HG03442 (cell line): Measurements from ENCODE around the gene FNDC3B.
"Not testable (repeated sequence)": the region's sequence is repeated elsewhere in the genome, so short reads cannot be mapped to it uniquely, and the experiment has no call there.

Source experiments
- ATAC-seq: cut with Tn5 transposase; IDR thresholded peaks from one replicate; pipeline ENCODE4 v1.9.1; 2021; ENCODE audit warnings: mild to moderate bottlenecking, moderate library complexity; ENCODE audit not compliant: unreplicated experiment

Gene FNDC3B

GRCh38 chr3:172030181-172030580 is 9.2 kb upstream of the FNDC3B start:
- no peak for ATAC-seq

- ATAC-seq, result no peak
Observed at GRCh38 chr3:172031996-172032395, 7.4 kb upstream of the FNDC3B start.

DNA sequence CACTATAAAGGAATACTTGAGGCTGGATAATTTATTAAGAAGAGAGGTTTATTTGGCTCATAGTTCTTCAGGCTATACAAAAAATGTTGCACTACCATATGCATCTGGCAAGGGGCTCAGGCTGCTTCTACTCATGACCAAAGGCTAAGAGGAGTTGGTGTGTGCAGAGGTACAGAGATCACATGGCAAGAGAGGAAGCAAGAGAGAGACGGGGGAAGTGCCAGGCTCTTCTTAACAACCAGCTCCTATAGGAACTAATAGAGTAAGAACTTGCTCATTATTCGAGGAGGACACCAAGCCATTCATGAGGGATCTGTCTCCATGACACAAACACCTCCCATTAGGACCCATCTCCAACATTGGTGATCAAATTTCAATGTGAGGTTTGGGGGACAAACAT is 6.0 kb upstream of the FNDC3B start:
- no peak for ATAC-seq

DNA sequence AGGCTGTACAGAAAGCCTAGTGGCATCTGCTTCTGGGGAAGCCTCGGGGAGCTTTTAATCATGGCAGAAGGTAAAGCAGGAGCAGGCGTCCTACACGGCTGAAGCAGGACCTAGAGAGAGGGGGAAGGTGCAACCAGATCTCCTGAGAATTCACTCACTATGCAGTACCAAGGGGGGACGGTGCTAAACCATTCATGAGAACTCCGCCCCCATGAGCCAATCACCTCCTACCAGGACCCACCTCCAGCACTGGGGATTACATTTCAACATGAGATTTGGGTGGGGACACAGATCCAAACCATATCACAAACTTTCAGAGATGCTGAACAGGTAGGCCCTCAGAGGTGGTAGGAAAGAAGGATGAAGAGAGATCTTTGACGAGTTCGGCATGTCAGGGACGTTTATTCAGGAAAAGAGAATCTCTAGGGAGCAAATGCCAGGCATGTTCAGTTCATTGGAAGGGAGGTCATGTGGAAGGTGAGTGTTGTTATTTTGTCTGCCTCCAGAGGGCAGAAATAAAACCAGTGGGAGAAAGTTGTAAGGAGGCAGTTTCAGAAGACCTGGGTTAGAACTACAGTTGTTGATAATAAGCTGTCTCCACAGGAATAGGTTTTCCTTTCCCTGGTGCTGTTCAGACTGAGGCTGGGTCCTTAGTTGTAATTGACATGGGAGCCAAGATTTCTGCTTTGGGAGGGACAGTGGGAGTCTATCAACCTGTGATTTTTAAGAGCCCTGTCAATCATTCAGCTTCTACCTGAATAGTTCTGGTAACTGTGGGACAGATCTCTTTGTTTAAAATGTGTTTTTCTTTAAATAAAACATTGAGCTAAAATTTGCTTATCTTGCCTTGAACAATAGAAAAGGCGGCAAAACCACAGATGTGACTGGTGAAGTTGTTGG is 4.3 kb upstream of the FNDC3B start:
- ATAC-seq, result no peak

DNA sequence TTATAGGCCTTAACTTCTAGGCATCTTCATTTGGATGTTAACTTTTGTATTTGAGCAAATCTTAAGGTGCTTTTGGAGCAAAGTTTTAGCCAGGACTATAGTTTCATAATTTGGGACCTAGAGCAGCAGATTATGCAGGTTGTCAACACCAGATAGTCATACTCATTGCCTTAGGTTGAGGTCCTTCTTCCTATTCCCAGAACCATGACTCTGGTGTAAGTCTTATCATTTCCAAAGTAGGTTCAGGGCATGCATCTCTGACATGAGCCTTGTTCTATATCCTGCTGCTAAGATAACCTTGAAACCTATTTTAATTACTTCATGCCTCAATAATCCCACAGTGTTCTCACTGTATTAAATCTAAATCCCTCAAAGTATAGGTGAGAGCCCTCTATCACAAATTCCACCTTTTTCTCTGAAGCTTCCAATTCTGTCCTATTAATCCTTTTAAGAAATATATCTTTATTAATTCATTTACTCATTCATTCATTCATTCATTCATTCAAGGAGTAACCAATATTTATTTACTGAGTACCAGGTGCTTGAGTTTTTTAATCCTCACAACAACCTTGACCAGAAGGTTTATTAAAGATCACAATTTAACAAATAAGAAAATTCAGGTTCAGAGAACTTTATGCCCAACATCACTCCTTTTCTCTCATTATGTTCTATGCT is 2.7 kb upstream of the FNDC3B start:
- no peak for ATAC-seq

DNA sequence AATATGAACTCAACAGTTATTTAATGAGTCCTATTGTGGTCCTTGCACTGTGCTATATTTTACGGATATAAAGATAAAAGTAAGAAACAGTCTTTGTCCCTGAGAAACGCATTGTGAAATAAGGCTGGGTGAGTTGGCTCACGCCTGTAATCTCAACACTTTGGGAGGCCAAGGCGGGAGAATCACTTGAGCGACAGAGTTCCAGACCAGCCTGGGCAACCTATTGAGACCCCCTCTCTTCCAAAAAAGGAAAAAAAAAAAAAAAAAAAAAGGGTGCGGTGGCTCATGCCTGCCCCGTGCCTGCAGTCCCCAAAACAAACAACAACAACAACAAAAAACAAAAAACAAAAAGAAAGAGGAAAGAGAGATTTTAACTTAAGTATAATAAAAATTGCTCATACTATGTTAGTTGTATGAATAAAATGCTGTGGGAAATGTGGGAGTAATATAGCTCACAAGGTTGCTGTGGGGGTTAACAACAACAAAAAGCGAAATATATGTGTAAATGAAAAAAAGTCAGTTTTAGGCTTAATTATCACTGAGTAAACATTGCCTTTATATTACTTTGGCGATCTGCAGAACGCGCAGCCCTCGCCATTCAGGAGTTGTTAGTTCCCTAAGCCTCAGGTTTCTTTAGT is 461 bp upstream of the FNDC3B start:
- no peak for ATAC-seq

GRCh38 chr3:172040078-172040980 is 951 bp downstream of the FNDC3B start:
- peak; percentile 28 for ATAC-seq

- ATAC-seq, result no peak
Observed at GRCh38 chr3:172040981-172041963, 1.9 kb downstream of the FNDC3B start.

DNA sequence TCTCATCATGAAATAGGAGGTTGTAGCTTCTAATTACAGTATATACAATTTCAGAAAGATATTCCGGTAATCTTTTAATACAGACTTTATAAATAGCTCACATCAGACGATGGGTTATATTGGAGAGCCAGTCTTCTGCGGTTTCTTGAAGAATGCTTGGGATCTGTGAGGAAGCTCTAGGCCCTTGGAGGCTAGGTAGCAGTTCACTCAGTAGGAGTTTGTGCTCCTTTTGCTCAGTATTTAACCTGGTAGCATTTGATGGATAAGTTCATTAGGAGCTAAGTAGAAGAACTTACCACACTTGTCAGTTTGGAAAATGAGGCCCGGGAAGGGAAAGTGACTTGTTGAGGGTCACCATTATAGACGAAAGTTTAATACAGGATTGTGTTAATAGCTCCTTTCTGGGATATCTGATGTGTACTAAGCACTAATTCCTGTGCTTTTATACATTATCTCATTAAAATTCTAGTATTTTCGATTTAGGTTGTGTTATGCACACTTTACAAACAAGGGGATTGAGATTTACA is 2.8 kb downstream of the FNDC3B start:
- ATAC-seq, result no peak

DNA sequence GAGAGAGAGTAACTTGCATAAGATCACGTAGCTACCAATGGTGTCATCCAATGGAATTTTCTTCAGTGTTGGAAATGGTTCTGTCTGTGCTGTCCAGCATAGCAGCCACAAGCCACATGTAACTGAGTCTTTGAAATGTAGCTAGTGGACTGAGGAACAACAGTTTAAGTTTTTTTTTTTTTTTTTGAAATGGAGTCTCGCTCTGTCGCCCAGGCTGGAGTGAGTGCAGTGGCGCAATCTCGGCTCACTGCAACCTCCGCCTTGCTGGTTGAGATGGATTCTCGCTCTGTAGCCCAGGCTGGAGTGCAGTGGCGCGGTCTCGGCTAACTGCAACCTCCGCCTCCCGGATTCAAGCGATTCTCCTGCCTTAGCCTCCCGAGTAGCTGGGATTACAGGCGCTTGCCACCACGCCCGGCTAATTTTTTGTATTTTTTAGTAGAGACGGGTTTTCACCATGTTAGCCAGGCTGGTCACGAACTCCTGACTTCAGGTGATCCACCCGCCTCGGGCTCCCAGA is 3.3 kb downstream of the FNDC3B start:
- not testable (repeated sequence) for ATAC-seq

GRCh38 chr3:172043233-172043632 is 3.9 kb downstream of the FNDC3B start:
- no peak for ATAC-seq

DNA sequence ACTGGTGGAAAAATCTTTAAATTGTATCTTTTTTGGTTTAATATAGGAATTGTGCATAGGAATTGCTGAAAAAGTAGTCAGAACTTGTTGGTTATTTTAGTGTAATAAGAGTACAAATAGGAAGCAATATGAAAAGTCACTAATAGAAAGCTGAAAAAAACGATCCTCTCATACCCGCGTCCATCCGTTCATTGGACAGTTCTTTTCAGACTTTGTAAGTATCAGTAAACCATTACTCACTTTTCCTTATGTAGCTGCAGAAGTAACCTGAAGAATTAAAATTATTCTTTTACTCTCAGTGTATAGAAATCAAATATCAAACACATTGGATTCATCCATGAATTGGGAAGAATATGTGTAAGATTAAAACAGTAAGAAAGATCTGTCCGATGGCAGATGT is 4.4 kb downstream of the FNDC3B start:
- ATAC-seq, result no peak

- ATAC-seq, result no peak
Observed at GRCh38 chr3:172044833-172045585, 5.6 kb downstream of the FNDC3B start.

- ATAC-seq, result peak; percentile 57
Observed at GRCh38 chr3:172046268-172046915, 7.0 kb downstream of the FNDC3B start.

- ATAC-seq, result no peak
Observed at GRCh38 chr3:172047567-172048115, 8.3 kb downstream of the FNDC3B start.

DNA sequence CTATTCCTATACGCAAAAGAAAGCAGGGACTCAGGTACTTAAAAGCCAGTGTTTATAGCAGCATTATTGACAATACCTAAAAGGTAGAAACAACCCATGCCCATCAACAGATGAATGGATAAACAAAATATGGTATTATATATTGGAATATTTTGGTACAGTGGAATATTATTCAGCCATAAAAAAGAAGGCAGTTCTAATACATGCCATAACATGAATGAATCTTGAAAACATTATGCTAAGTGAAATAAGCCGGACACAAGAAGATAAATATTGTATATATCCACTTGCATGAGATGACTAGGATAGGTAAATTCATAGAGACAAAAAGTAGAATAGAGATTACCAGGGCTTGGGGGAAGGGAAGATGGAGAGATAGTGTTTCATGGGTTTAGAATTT is 9.2 kb downstream of the FNDC3B start:
- ATAC-seq, result no peak

DNA sequence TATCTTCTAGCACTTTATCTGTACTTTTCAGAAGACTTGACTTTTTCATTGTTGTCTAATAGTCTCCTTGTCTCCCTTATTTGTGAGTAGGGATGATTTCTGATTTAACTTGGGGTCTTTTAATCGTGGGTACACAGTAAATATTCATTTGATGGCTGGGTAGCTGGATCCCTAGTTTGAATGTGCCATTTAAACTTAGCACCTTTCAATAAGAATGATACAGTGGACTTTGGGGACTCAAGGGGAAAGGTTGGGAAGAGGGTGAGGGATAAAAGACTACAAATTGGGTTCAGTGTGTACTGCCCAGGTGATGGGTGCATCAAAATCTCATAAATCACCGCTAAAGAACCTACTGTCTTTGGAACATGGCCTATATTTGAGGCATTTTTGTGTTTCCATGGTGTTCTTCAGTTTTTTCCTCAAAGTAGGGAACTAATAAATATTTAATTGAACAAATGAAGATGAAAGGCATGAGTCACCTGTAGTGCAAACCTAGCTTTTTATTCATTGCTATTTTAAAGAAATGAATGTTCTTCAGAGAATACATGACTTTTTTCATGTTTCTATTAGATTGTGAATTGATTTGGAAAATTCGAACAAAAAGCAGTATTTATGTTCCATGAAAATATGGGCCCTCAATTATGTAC is 12.1 kb downstream of the FNDC3B start:
- ATAC-seq, result no peak
